HG03439 (cell line): Measurements from ENCODE around the gene ATP11B.
"Not testable (repeated sequence)": the region's sequence is repeated elsewhere in the genome, so short reads cannot be mapped to it uniquely, and the experiment has no call there.

Experiments
- ATAC-seq: cut with Tn5 transposase; IDR thresholded peaks from one replicate; pipeline ENCODE4 v1.9.1; 2021; ENCODE audit warnings: mild to moderate bottlenecking, moderate library complexity; ENCODE audit not compliant: unreplicated experiment

ATP11B gene

GRCh38 chr3:182824957-182825356 lies 31.7 kb downstream of the ATP11B start:
- no peak for ATAC-seq

DNA sequence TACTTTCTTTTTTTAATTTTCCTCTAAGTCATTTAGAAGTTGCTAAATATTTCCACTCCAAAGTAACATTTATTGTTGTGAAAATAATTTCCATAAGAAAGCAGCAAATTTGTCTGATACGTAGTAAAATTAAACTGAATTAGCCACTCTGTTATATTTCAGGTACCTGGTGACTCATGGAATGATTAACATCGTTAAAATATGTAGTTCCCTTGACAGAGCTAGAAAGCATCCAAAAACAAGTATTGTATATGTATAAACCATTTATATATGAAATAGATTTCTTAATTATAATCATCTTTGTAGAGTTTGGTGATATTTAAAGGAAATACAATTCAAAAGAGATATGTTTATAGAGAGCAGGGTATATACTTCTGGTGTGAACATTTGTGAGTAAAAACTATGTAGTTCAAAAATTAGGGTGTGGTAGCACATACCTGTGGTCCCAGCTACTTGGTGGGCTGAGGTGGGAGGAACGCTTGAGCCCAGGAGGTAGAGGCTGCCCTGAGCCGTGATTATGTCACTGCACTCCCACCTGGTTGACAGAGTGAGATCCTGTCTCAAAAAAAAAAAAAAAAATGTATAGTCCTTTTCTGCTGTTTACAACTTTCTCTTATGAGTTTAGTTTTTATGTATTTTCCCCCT lies 36.6 kb downstream of the ATP11B start:
- no peak for ATAC-seq

- ATAC-seq = no peak
These were observed 44.7 kb downstream of the ATP11B start for GRCh38 chr3:182837855-182838454.

DNA sequence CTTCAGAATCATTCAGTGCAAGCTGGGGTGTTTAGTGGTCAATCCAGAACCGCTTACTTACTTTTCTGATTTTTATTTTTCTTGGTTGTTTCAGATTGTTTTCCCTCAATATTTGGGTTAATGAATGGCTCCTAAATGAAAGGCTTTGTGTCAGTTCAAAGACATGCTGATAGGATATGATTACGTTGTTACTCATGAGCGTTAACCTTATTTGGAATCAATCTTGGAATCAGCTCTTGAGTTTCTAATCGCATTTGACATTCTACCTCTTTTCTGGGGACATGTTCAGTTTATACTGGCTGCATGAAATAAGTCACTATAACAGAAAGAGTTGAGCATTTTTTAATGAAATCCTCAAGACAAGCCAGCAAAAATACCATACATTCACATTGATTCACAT lies 50.2 kb downstream of the ATP11B start:
- no peak for ATAC-seq

GRCh38 chr3:182848906-182849305 lies 55.6 kb downstream of the ATP11B start:
- ATAC-seq = no peak

GRCh38 chr3:182855076-182855475 lies 61.8 kb downstream of the ATP11B start:
- ATAC-seq = no peak

DNA sequence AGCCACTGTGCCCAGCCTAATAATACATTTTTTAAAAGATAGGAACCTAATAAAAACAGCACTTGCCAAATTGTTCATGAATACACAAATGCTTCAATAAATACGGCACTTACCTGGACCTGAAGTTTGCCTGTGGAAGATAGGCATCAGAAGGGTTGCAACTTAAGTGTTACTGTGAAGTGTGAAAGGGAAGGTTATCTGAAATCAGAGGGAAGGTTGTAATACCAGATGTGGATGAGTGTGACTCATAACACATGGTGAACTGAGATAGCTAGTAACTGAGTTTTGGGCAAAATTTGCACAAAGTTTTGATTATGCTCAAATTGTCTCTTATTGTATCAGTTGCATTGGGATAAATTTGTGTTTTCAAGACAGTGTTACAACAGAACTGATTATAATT lies 68.0 kb downstream of the ATP11B start:
- ATAC-seq = no peak

GRCh38 chr3:182862159-182862860 lies 69.0 kb downstream of the ATP11B start:
- ATAC-seq = no peak

DNA sequence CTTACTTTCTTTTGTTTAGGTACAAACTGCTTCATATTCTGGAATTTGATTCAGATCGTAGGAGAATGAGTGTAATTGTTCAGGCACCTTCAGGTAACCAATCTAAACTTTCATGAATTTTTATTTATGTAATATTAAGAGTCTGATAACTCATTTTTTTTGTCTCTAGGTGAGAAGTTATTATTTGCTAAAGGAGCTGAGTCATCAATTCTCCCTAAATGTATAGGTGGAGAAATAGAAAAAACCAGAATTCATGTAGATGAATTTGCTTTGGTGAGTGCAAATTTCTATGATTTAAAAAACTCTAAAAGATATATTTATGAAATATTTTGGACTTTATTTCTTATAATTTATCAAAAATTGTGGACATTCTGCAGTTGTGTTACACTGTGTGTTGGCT lies 75.8 kb downstream of the ATP11B start:
- ATAC-seq = no peak

- not testable (repeated sequence) for ATAC-seq
These were observed 77.6 kb downstream of the ATP11B start for GRCh38 chr3:182870917-182871316.

DNA sequence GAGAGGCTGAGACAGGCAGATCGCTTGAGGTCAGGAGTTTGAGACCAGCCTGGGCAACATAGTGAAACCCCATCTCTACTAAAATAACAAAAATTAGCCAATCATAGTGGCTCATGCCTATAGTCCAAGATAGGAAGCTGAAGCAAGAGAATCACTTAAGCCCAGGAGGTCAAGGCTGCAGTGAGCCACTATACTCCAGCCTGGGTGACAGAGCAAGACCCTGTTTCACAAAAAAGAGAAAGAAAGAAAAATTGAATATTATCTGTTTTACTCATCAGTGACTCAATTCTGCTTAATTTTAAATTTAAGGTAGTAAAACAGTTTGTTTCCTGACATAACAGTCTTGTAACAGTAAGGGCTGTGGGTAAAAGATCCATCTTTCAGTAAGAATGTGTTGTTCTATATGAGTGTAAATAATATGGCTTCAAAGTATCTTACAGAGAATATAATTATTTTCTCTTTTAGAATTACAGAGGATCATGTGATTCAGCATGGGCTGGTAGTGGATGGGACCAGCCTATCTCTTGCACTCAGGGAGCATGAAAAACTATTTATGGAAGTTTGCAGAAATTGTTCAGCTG lies 85.8 kb downstream of the ATP11B start:
- no peak for ATAC-seq

- ATAC-seq = no peak
These were observed 93.2 kb downstream of the ATP11B start for GRCh38 chr3:182886497-182886896.

DNA sequence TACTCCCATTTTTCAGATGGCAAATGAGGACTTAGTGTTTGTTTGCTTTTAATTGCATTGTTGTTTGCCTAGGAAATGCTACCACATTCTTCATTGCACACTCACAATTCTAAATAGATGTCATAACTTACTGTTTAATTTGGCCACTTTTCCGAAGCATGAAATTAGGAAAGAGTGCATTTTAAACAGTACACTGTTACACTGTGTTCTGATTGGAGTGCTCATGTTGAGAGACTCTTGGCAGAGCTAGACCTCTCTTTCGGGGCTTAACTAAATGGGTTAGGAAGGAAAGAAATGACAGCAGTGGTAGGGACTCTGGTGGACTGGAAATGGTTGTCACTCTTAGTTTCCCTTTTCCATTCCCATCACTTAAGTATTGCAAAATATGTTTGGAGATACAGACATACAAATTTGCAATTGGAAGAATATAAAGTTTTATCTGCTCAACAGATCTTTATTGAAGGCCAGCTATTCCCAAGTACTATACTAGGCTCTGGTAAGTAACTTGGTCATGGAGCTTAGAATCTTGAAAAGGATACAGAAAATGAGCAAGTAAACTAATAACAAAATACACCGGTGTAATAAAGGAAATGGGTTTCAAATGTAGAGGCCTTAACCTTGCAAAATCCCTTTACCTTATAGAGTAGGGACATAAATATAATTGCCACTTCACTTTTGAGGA lies 96.8 kb downstream of the ATP11B start:
- no peak for ATAC-seq

DNA sequence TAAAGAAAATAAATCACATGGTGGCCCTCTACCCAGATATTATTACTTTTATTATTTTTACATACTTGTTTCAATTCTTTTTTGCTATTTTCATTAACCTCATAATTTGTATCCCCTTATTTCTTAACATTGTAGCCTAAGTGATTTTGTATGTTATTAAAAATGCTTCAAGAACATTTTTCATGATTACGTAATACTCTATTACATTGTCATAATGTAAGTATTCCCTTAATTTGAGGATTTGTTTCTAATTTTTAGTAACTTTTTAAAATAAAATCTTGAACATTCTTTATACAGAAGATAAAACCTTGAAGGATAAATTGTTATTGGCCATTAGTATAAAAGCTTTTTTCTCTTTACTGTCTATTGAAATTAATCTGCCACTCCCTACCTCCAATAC lies 98.1 kb downstream of the ATP11B start:
- ATAC-seq = no peak

- no peak for ATAC-seq
These were observed 98.9 kb downstream of the ATP11B start for GRCh38 chr3:182892226-182892625.

DNA sequence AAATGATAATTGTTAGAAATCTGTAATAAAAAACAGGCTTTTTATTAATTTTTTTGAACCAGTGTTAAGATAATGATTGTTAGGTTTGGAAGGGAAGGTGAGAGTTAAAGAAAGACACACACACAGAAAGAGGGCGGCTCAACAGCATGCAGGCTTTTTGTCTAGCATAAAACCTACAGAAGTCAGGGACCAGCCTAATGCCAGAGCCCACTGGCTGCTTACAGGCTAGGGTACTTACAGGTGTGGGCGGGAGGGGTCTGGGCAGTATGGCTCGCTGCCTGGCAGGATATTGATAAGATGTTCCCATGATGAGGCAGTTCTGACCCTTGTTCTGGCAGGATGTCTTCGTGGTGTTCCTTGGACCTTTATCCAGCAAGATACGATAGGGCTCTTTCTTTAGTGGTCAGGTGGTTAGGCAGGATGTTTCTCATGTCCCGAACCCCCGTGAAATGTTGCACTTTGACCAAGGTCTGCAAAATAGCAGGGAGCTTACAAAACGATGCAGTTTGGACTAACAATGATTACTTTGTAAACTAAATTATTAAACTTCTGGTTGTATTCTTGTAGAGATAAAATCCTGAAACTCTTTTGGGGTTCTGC lies 102.3 kb downstream of the ATP11B start:
- no peak for ATAC-seq

DNA sequence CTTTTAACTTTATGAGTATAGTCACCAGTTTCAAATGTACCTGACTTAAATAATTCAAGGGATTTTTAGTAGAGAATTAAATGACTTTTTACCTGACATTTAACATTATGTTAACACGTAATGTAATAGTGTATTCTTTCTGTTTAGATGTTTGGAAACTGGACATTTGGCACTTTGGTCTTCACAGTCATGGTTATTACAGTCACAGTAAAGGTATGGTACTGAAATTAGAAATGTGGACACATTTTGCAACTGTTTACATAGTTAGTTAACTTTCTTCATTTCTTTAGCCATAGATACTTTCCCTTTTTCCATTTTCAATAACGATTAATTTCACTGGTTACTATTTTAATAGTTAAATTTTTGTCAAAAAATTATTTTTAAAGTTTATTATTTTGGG lies 103.2 kb downstream of the ATP11B start:
- ATAC-seq = no peak

DNA sequence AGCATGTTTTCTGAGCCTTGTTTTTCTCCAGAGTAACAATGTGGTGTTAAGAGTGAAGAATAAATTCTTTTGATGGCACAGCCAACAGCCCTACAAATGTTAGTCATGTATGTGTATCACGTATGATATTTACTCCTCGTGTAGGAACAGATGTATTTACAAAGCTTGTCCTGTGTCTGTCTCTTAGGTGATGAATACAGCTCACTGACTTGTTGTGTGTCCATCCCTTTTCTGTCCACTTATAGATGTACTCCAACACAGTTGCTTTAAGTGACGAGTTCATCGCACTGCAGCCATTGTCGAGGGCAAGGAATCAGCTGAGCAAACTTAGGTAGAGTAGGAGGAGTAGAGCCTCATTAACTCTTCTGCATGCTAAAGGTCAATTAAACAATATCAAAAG lies 108.9 kb downstream of the ATP11B start:
- no peak for ATAC-seq

GRCh38 chr3:182904164-182904563 lies 110.9 kb downstream of the ATP11B start:
- ATAC-seq = no peak

DNA sequence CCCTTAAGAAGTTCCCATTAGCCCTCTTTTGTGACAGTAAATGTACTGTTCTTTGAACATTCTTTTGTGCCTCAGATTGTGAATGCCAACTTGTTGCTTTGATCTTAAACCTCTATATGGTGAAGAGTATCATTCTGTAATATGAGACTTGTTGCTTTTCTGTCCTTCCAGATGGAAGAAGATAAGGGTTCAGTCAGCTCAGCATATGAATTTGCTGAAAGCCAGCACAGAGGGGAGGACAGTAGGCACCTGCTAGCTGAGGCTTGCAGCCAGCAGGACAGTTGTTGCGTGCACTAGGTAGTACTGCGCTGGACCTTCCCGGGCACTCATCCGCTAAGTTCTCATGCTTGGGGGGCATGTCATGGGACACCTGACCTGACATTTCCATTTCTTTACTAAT lies 112.3 kb downstream of the ATP11B start:
- no peak for ATAC-seq

DNA sequence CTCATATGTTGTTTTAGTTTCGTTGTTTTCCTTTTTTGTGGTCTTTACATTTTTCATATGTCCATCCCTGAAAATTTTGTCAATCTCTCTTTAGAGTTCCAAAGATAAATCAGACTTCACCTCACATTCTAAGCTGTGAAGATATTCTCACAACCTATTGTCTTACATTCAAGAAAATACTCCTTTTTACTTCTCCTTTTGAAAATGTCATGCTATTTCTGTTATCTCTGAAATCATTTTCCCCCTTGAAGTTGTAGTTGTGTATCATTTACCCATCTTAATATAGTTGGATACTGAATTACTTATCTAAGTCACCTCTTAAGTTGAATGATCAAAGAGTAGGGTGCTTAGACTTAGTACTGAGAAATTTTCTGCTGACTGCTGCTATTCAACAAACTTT lies 112.7 kb downstream of the ATP11B start:
- no peak for ATAC-seq
